Measurements from ENCODE around the gene PLCXD1.

DNA sequence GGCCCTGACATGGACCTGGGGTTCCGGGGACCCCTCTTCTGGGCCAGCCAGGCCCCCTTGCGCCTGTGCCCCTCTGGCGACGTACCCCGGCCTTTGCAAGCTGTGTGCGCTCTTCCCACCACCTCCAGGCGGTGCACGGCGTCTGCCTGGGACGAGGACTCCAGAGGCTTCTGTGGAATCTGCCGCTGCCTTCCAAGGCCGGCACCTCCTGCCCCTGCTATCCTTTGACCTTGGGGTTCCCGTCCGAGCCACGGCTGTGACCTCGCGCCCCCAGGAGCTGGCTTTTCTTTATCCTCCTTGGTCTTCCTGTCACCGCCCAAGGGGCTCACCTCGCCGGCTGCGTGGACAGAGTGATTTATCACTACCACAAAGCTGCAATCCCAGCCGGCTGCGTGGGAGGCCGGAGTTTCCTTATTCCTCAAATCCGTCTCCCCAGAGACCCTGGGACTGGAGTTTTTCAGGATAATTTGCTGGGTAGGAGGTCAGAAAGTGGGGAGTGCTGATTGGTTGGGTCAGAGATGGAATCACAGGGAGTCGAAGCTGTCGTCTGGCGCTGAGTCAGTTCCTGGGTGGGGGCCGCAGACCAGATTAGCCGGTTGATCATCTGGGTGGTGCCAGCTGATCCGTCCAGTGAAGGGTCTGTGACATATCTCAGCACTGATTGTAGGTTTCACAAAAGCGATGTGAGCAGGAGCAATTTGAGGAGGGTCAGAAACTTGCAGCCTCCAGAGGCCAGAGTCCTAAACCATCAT, 19.8 kb upstream of the PLCXD1 start:
- TF ChIP-seq, protein P1, sequence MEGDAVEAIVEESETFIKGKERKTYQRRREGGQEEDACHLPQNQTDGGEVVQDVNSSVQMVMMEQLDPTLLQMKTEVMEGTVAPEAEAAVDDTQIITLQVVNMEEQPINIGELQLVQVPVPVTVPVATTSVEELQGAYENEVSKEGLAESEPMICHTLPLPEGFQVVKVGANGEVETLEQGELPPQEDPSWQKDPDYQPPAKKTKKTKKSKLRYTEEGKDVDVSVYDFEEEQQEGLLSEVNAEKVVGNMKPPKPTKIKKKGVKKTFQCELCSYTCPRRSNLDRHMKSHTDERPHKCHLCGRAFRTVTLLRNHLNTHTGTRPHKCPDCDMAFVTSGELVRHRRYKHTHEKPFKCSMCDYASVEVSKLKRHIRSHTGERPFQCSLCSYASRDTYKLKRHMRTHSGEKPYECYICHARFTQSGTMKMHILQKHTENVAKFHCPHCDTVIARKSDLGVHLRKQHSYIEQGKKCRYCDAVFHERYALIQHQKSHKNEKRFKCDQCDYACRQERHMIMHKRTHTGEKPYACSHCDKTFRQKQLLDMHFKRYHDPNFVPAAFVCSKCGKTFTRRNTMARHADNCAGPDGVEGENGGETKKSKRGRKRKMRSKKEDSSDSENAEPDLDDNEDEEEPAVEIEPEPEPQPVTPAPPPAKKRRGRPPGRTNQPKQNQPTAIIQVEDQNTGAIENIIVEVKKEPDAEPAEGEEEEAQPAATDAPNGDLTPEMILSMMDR (IDR thresholded peaks at IDR 0.05): no peak
- TF ChIP-seq POLR2A (IDR thresholded peaks at IDR 0.05): no peak

All from thyroid gland (tissue), 4 donors.